K562 (cell line): Measurements from ENCODE around the gene MT1X. TPM values are rescaled to one million over a fixed set of nuclear protein-coding genes. Genes with fewer than 3 reads are reported as not detected.

Experiments used
- ATAC-seq: fragments of 200-7000 bp; cut with Tn5 transposase; 3 replicates; pipeline ENCODE4 v1.9.1; 2020; ENCODE audit warnings: moderate library complexity
- BruUV-seq: library from RNA; stranded (reverse); fragments of 400-500 nt; replicated peaks from 2 replicates; lab custom pipeline; 2021; lab: Mats Ljungman, UMichigan
- CTCF ChIA-PET: fragments of 300-600 bp; formaldehyde crosslinking; extraction: SDS; loops from one replicate; lab custom pipeline; 2021; ENCODE audit warnings: low intra/inter-chr PET ratio; lab: Yijun Ruan, JAX
- POLR2A ChIA-PET: fragments of 300-600, 350-650 bp; sonication (Branson Sonifier 250); formaldehyde crosslinking; extraction: SDS; loops from one replicate; lab custom pipeline; 2021; ENCODE audit warnings: antibody characterized with exemption, inconsistent platforms; lab: Yijun Ruan, JAX
- DNase-seq, 4 experiments: peaks; one replicate each; pipeline versions ENCODE4 v3.0.0 to v3.0.0-alpha.2; 2011 to 2018; ENCODE audit warnings: low spot score in 3 of 4, mixed read lengths in 3 of 4; ENCODE audit errors: extremely low read depth in 1 of 4
- FAIRE-seq: peaks from 2 replicates; lab custom pipeline; 2011; peaks lifted over from hg19 to GRCh38; lab: Jason Lieb, UNC
- H2AFZ ChIP-seq: 2 replicates; pipeline ENCODE4 v1.6.0; 2011; ENCODE audit warnings: low read depth, low read length, control low read depth, inconsistent platforms
- H3K27ac ChIP-seq: fragments of 200-600 bp; 3 replicates; pipeline ENCODE4 v1.8.0; 2011; ENCODE audit warnings: low read depth, mild to moderate bottlenecking, control low read depth, inconsistent platforms, low read length, moderate library complexity, mixed read lengths; ENCODE audit errors: extremely low read depth
- H3K27me3 ChIP-seq, 2 experiments: fragments of 300-600 bp in 1 of 2; 2 replicates in 1 of 2; 3 replicates in 1 of 2; pipeline versions ENCODE4 v1.6.0 to v1.8.0; 2011; ENCODE audit warnings: inconsistent platforms in 2 of 2, low read length in 2 of 2, mild to moderate bottlenecking in 1 of 2, mixed read lengths in 1 of 2, moderate library complexity in 1 of 2; ENCODE audit not compliant: control insufficient read depth in 2 of 2, insufficient read depth in 2 of 2
- H3K36me3 ChIP-seq: fragments of 300-600 bp; 3 replicates; pipeline ENCODE4 v1.8.0; 2011; ENCODE audit warnings: mild to moderate bottlenecking, low read length, inconsistent platforms; ENCODE audit not compliant: control insufficient read depth, insufficient read depth
- H3K4me1 ChIP-seq, 2 experiments: fragments of 200-600 bp in 1 of 2; replicated peaks in 1 of 2; 2 replicates in 1 of 2; 3 replicates in 1 of 2; pipeline versions ENCODE4 v1.5.1 to v1.8.0; 2011; ENCODE audit warnings: inconsistent platforms in 2 of 2, low read length in 2 of 2, mild to moderate bottlenecking in 1 of 2, mixed read lengths in 1 of 2, moderate library complexity in 1 of 2; ENCODE audit not compliant: control insufficient read depth in 2 of 2, insufficient read depth in 2 of 2
- H3K4me2 ChIP-seq: 2 replicates; pipeline ENCODE4 v1.6.1; 2011; ENCODE audit warnings: low read length, control low read depth, inconsistent platforms, mixed read lengths; ENCODE audit not compliant: insufficient read depth
- H3K4me3 ChIP-seq: fragments of 200-600 bp; sonication (generic), shearing (Covaris generic); 2 replicates; pipeline ENCODE4 v1.5.1; 2016; ENCODE audit warnings: control low read depth, inconsistent platforms
- H3K79me2 ChIP-seq: fragments of 200-600 bp; 3 replicates; pipeline ENCODE4 v1.8.0; 2011; ENCODE audit warnings: low read length, inconsistent platforms; ENCODE audit not compliant: control insufficient read depth, insufficient read depth
- H3K9ac ChIP-seq, 2 experiments: 2 replicates each; pipeline versions ENCODE4 v1.6.0 to v1.6.1; 2011; ENCODE audit warnings: low read depth in 2 of 2, low read length in 2 of 2, control low read depth in 1 of 2, inconsistent platforms in 1 of 2, mild to moderate bottlenecking in 1 of 2, mixed read lengths in 1 of 2; ENCODE audit not compliant: insufficient read depth in 1 of 2
- H3K9me1 ChIP-seq: one replicate; pipeline ENCODE4 v1.6.0; 2011; ENCODE audit warnings: inconsistent platforms, mild to moderate bottlenecking, low read length, moderate library complexity; ENCODE audit not compliant: control insufficient read depth, insufficient read depth
- H3K9me3 ChIP-seq: replicated peaks from 2 replicates; pipeline ENCODE4 v1.5.1; 2011; ENCODE audit warnings: low read depth, low read length, inconsistent platforms; ENCODE audit not compliant: control insufficient read depth, insufficient read depth
- H4K20me1 ChIP-seq: replicated peaks from 2 replicates; pipeline ENCODE4 v1.6.1; 2011; ENCODE audit warnings: low read length, inconsistent platforms, mixed read lengths; ENCODE audit not compliant: control insufficient read depth, insufficient read depth
- CBX1 ChIP-seq: sonication (generic); IDR thresholded peaks from 2 replicates; pipeline ENCODE4 v1.6.1; 2016; ENCODE audit warnings: antibody characterized with exemption, low read depth, mild to moderate bottlenecking
- ELF1 ChIP-seq: fragments of 200-800 bp; sonication (Bioruptor generic); IDR thresholded peaks from 2 replicates; pipeline ENCODE4 v1.6.1; 2016; ENCODE audit warnings: missing genetic modification characterization, missing compliant biosample characterization
- ETV6 ChIP-seq, 3 experiments: fragments of 150-350 bp in 1 of 3; sonication (generic) in 1 of 3; formaldehyde crosslinking in 1 of 3; IDR thresholded peaks; 2 replicates each; pipeline versions ENCODE4 v1.6.1 to v1.8.0; 2014 to 2022; ENCODE audit warnings: borderline replicate concordance in 2 of 3, low read depth in 2 of 3, antibody characterized with exemption in 1 of 3, low read length in 1 of 3, mild to moderate bottlenecking in 1 of 3, missing genetic modification reagents in 1 of 3
- HCFC1 ChIP-seq: IDR thresholded peaks from 2 replicates; pipeline ENCODE4 v1.6.1; 2012; ENCODE audit warnings: low read depth, low read length, improper control_type of control experiment
- SETDB1 ChIP-seq: IDR thresholded peaks from one replicate; pipeline ENCODE4 v1.6.1; 2012; ENCODE audit warnings: low read length, control low read depth, inconsistent platforms
- SP1 ChIP-seq: sonication (generic); formaldehyde crosslinking; IDR thresholded peaks from 2 replicates; pipeline ENCODE4 v1.8.1; 2022; ENCODE audit warnings: mild to moderate bottlenecking, missing genetic modification reagents
- TEAD2 ChIP-seq: fragments of 450-650 bp; IDR thresholded peaks from 2 replicates; pipeline ENCODE4 v1.6.1; 2016; ENCODE audit warnings: missing genetic modification characterization, control low read depth, missing compliant biosample characterization
- ZNF707 ChIP-seq: fragments of 250-450 bp; sonication (Bioruptor Pico); conservative IDR thresholded peaks from 2 replicates; pipeline ENCODE4 v1.8.0; 2022; ENCODE audit warnings: inconsistent platforms, mild to moderate bottlenecking, moderate library complexity
- ZNF717 ChIP-seq: fragments of 250-450 bp; sonication (Bioruptor Pico); IDR thresholded peaks from 2 replicates; pipeline ENCODE4 v1.5.0; 2021
- ZNF764 ChIP-seq: fragments of 250-450 bp; sonication (Bioruptor Pico); IDR thresholded peaks from 2 replicates; pipeline ENCODE4 v1.4.0; 2020; ENCODE audit warnings: low read depth, mild to moderate bottlenecking, moderate library complexity
- WGBS: fragments of 100-300 bp; shearing (Covaris generic); methylation state at CpG from one replicate; pipeline ENCODE4 v1.1.6; 2016; ENCODE audit warnings: low coverage, mixed read lengths; ENCODE audit not compliant: insufficient coverage; ENCODE audit errors: missing lambda C conversion rate; 5-methylcytosine and 5-hydroxymethylcytosine counted together
- in situ Hi-C: fragments of 300-500 bp; cut with MboI; formaldehyde crosslinking; loops from 4 replicates; pipeline ENCODE4 v1.15.0; 2018; ENCODE audit warnings: inconsistent platforms, mixed read lengths
- intact Hi-C: fragments of 100-400 bp; cut with micrococcal nuclease; formaldehyde crosslinking; loops from 2 replicates; pipeline ENCODE4 v1.14.2; 2022
- polyA plus RNA-seq, 8 experiments: library from polyadenylated mRNA; depleted of rRNA in 4 of 8; stranded (reverse) in 5 of 8; unstranded in 3 of 8; fragments of >200 nt; fragmentation: Nextera tagmentation in 2 of 8; fragmentation: Illumina TruSeq in 1 of 8; extraction: Ambion mirVana in 2 of 8; extraction: Trizol in 1 of 8; gene quantifications; 2 replicates each; pipeline versions ENCODE4 v1.2.1 to v1.2.3, GENCODE V29; 2011 to 2014; ENCODE audit warnings: inconsistent platforms in 1 of 8, missing spikeins in 1 of 8
- total RNA-seq, 7 experiments: library from RNA; depleted of rRNA in 6 of 7; stranded (reverse); fragments of >200 nt in 6 of 7; fragmentation: Illumina TruSeq in 2 of 7; extraction: Trizol in 2 of 7; gene quantifications; 2 replicates each; pipeline versions ENCODE4 v1.2.1 to v1.2.3, GENCODE V29; 2011 to 2021; ENCODE audit warnings: low replicate concordance in 1 of 7
- TF ChIP-seq, protein P1 (sequence below): fragments of 250-450 bp; sonication (Bioruptor Pico); IDR thresholded peaks from 2 replicates; pipeline ENCODE4 v1.4.0; 2020; ENCODE audit warnings: mild to moderate bottlenecking, moderate library complexity, borderline replicate concordance
- TF ChIP-seq, protein P2 (sequence below): sonication (generic); formaldehyde crosslinking; IDR thresholded peaks from 2 replicates; pipeline ENCODE4 v1.8.0; 2022; ENCODE audit warnings: mild to moderate bottlenecking, missing genetic modification reagents
- TF ChIP-seq, protein P3 (sequence below): fragments of 250-450 bp; sonication (Bioruptor Pico); IDR thresholded peaks from 2 replicates; pipeline ENCODE4 v1.8.0; 2021; ENCODE audit warnings: borderline replicate concordance, mild to moderate bottlenecking, moderate library complexity; ENCODE audit not compliant: poor library complexity, severe bottlenecking

MT1X gene
- total and polyA plus RNA-seq, 9 of the 15 experiments (the other 6 are each of a cell fraction or from before 2014, with no cell fraction given) = 4.9 to 22.8 (median 8.7) TPM

DNA sequence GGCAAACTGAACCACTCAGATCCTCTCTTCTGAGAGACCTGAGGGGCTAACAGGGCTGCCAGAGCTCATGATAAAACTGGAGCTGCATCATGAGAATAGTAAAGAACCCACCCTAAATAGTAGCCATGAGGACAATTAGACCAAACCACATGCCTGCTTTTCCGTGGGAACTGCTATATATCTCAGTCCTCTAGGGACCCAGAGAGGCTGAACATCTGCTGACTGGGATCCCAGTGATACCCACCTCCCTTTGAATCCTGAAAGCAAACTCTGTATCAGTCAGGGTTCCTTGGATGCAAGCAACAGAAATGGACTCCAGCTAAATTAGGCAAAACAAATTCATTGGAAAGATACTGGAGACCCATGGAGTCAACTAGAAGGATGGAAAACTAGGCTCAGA, 6.5 kb downstream of the MT1X start:
- Histone ChIP-seq H3K27me3 (peaks cover 7 to 36% of the 10 kb centered on the region in 2 experiments; a peak in 4 of 5 replicates), H3K79me2 (no peaks in the 10 kb centered on the region), H3K4me1 (no peaks in the 10 kb centered on the region; a peak in 1 of 5 replicates), H3K9me1 (no peaks in the 10 kb centered on the region), H3K9ac (no peak overlapping the region), H3K9me3 (no peaks in the 10 kb centered on the region), H4K20me1 (no peaks in the 10 kb centered on the region), H2AFZ (no peak overlapping the region), H3K36me3 (no peaks in the 10 kb centered on the region), H3K4me3 (no peak overlapping the region), H3K27ac (no peak overlapping the region), H3K4me2 (no peak overlapping the region)
- TF ChIP-seq CBX1 (no peak), ETV6 (IDR thresholded peaks at IDR 0.05; ENCODE audit: borderline replicate concordance in 1 of 2, low read depth in 2 of 2, low read length in 1 of 2) (no peak), ETV6 (CRISPR knock-in tag; IDR thresholded peaks at IDR 0.05; ENCODE audit: borderline replicate concordance) (no peak), ZNF717 (no peak), ZNF707 (CRISPR knock-in tag) (no peak), ELF1 (tag) (no peak), HCFC1 (no peak), TEAD2 (no peak), SETDB1 (no peak), ZNF764 (CRISPR knock-in tag) (no peak), SP1 (CRISPR knock-in tag) (no peak)
- TF ChIP-seq, protein P1, sequence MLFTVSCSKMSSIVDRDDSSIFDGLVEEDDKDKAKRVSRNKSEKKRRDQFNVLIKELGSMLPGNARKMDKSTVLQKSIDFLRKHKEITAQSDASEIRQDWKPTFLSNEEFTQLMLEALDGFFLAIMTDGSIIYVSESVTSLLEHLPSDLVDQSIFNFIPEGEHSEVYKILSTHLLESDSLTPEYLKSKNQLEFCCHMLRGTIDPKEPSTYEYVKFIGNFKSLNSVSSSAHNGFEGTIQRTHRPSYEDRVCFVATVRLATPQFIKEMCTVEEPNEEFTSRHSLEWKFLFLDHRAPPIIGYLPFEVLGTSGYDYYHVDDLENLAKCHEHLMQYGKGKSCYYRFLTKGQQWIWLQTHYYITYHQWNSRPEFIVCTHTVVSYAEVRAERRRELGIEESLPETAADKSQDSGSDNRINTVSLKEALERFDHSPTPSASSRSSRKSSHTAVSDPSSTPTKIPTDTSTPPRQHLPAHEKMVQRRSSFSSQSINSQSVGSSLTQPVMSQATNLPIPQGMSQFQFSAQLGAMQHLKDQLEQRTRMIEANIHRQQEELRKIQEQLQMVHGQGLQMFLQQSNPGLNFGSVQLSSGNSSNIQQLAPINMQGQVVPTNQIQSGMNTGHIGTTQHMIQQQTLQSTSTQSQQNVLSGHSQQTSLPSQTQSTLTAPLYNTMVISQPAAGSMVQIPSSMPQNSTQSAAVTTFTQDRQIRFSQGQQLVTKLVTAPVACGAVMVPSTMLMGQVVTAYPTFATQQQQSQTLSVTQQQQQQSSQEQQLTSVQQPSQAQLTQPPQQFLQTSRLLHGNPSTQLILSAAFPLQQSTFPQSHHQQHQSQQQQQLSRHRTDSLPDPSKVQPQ (CRISPR knock-in tag) = no peak
- TF ChIP-seq, protein P2, sequence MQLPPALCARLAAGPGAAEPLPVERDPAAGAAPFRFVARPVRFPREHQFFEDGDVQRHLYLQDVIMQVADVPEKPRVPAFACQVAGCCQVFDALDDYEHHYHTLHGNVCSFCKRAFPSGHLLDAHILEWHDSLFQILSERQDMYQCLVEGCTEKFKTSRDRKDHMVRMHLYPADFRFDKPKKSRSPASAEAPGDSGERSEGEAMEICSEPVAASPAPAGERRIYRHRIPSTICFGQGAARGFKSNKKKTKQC (CRISPR knock-in tag) = no peak
- TF ChIP-seq, protein P3, sequence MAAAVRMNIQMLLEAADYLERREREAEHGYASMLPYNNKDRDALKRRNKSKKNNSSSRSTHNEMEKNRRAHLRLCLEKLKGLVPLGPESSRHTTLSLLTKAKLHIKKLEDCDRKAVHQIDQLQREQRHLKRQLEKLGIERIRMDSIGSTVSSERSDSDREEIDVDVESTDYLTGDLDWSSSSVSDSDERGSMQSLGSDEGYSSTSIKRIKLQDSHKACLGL = no peak
- ChIA-PET CTCF (no interaction called here), POLR2A (no interaction called here)
- peak; percentile 46; the same call in 1 of the 3 replicates for ATAC-seq
- DNase-seq = no peak
- 0% methylated on average over 1 of the region's 1 CpG for WGBS
- intact Hi-C loops = no loop called here
- in situ Hi-C loops = no loop called here
- FAIRE-seq = no peak
- no TSS peak for BruUV-seq
